Stimulated activated CD8-positive, alpha-beta memory T cell treated with anti-CD3 and anti-CD28 coated beads, Interleukin-2, amount 100 ng/mL, for 1 hour (primary cell): ENCODE results near the gene ZNF132.
"Not testable (repeated sequence)": the region's sequence is repeated elsewhere in the genome, so short reads cannot be mapped to it uniquely, and the experiment has no call there.

ENCODE experiments used
- DNase-seq, 2 donors: peaks; one replicate each; pipeline ENCODE4 v3.0.0-alpha.2; 2020; ENCODE audit warnings: low read depth in 2 of 2

The ZNF132 gene

DNA sequence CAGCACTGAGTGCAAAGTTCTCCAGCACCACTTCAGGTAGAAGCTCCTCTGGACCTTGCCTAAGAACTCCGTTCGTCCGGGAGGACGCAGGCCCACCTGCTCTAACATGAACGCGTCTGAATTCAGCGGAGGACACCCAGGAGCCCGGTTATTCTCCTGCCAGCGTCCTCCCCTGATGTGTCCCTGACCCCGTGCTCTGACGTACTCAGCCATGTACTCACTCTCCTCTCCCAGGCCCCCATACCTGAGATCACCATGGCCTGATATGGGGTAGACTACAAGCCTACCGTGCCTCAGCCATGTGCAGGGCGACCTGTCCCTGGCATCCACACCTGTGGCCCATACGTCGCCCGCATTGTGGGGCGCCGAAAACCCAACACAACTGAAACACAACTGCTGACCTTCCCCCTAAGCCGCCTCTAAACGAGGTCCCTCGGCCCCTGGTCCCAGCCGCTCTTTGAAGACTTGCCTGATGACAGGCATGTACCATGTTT is 32.2 kb downstream of the ZNF132 start:
- no peak for DNase-seq

DNA sequence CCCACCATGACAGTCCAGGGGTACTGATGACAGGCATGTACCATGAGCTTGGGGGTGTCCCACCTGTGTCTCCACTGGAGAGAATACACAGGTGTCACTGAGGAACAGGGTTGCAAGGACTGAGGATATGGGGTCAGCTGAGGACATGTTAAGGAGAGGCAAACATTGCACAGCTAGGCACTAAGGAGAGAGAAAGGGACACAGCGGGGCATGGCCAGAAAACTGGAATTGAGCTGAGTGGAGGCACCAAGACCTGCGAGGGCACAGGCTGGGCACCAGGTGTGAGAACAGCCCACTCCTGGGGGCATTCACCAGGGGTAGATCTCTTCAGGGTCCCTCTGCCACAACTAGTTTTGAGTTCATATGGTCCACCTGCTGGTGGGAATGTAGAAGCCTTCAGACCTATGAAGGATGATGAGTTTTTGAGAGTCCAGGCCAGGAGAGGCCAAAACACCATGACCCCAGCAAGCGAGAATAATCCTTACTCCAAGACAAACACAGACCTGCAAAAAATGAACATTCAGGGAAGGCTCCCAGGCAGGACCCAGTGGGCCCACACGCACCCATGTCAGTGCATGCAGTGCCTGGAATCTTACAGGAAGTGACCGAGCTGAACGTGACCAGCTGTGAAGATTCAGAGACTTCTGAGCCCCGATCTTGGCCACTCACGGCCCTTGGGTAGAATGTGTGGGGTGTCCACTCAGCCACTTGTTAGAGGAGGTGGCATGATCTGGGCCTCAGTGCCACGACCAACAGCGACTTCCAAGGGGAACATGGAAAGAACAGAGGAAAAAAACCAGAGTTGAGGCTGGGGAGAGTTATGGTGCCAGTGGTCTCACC is 32.9 kb downstream of the ZNF132 start:
- no peak for DNase-seq

DNA sequence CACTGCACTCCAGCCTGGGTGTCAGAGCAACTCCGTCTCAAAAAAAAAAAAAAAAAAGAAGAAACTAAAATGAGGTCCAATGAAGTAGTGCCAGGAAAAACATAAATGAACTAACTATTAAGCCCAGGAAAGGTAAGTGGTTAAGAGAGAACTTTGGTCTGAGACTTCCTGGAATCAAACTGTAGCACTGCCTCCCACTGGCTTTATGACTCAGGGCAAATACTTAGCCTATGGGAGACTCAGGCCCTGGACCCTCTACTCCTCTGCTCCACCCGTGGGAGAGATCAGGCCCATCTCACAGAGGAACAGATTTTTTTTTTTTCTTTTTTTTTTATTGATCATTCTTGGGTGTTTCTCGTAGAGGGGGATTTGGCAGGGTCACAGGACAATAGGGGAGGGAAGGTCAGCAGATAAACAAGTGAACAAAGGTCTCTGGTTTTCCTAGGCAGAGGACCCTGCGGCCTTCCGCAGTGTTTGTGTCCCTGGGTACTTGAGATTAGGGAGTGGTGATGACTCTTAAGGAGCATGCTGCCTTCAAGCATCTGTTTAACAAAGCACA is 36.0 kb downstream of the ZNF132 start:
- DNase-seq, result not testable (repeated sequence)

DNA sequence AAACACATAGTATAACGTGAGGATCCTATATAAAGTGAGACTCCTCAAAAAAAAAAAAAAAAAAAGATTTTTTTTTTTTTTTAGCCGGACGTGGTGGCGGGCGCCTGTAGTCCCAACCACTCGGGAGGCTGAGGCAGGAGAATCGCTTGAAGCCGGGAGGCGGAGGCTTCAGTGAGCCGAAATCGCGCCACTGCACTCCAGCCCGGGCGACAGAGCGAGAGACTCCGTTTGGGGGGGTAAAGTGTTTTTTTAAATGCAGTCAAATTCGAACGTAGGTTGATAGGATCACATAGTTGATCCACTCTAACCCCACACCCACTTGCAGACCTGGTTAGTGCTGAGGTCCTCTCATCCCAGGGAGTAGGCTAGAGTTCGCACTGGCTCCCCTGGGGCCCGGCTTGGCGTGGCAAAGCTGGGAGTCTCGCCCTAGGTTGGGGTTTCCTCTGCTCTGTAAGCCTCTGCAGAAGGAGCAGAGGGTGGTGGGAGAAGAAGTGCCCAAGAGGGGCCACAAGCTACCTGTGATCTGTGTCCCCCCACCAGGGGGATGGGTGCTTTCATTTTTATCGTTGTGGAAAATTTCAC is 38.0 kb downstream of the ZNF132 start:
- DNase-seq, result no peak

DNA sequence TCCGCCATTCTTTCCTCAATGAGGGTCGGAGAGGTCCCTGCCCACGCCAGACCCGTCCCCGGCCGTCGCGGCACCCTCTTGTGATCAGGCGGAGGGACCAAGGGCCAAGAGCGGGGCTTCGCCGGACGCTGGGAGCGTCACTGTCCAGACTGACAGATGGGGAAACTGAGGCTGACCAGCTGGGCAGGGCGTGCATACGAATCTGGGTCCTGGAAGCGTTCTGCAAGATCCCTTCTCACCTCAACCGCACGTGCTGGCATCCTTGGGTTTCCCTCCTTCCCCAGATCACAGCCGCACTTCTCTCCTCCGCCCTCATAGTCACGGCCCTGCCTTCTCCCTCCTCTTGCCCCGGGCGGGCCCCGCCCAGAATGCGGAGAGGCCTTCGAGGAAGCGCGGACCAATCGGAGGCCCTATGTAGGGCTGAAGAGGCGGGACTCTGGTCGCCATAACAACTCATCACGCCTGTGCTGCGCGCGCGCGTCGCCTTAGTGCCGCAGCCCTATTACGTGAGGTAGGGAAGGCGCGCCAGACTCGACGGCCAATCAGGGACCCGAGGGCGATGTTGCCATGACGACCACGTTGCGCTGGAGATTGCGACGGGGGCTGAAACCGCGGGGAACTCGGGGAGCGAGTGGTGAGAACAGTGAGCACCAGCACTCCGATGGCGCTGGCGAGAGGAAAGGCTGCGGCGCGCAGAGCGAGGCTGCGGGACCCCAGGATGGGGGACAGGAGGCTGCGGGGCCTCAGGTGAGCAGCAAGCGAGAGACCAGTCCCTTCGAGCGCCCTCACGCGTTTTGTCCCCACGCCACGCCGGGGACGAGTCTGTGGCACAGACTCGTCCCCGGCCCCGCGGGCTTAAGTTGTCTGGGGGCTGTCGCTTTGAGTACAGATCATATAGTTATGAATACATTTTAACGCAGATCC is 38.8 kb downstream of the ZNF132 start:
- DNase-seq, result peak; percentile 98 to 99

DNA sequence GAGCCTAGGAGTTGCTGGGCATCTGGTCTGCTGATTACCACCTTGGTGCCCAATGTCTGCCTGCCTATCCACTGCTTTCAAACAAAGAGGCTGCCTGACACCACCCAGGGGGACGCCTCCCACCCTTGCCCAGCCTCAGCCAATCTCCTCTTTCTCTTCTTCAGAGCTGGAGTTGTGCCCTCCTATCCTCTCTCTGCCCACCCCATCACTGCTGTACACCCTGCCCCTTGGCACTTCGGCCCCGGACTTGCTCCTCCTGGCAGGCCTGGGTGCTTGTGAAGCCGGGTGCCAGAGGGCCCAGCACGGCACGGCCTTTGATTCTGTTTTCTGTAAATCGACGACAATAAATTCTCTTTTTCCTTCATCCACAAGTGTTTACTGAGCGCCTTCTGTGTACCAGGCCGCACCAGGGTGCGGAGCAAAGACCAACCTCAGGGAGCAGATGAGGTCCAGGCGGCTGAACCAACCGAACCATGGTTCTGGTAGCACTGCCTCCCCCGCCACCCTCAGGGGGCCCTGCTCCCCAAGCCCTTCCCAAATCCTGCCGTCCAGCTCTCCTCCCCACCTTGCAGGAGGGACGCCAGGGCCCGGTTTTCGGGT is 39.5 kb downstream of the ZNF132 start:
- no peak for DNase-seq

DNA sequence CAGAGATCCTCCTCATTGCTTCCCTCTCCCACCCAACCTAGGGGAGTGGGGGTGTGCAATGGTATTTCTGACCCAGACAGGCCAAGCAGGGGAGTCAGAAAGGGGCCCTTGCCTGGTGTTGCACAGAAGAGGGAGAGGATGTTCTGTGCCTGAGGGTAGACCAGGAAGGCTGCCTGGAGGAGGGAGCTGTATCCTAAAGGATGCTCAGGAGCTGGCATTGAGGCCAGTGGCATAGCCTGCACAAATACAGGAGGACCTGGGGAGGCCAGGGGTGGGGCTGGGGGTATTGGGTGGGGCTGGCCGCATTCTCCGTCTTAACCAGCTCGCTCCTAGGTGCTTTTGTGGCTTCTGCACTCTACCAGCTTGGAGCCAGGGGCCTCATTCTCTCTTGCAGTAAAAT is 40.0 kb downstream of the ZNF132 start:
- DNase-seq, result no peak

DNA sequence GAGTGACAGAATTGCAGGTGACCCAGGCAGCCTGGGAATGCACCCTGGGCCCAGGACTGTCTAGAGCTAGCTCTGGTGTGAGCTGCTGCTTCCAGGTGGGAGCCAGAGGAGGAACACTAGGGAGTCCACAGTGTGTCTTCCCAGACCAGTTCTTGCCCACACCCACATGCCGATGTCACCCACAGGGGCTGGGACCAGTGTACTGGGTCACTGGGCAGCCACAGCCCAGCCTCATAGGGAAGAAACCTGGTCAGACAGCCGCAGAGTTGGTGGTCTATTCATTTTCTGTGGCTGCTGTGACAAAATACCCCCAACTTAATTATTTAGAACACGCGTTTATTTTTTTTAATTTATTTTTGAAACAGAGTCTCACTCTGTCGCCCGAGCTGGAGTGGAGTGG is 41.4 kb downstream of the ZNF132 start:
- no peak for DNase-seq

DNA sequence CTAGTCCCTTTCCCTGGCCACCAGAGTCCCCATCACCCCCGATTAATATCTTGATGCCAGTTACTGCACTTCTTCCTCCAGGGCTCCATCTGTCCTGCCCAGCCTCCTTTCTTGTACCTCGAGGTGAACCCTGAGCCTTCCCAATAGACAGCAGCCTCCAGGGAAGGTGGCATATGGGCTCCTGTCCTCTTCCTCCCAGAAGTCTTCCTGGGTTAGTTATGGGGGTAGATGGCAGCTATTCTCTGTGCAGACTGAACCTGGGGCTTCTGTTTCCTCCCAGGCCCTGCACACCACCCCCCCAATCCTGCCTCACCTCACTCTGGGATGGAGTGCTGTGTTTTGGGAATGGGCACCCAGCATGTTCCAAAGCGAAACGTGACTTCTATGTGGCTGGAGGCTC is 41.9 kb downstream of the ZNF132 start:
- DNase-seq, result no peak

DNA sequence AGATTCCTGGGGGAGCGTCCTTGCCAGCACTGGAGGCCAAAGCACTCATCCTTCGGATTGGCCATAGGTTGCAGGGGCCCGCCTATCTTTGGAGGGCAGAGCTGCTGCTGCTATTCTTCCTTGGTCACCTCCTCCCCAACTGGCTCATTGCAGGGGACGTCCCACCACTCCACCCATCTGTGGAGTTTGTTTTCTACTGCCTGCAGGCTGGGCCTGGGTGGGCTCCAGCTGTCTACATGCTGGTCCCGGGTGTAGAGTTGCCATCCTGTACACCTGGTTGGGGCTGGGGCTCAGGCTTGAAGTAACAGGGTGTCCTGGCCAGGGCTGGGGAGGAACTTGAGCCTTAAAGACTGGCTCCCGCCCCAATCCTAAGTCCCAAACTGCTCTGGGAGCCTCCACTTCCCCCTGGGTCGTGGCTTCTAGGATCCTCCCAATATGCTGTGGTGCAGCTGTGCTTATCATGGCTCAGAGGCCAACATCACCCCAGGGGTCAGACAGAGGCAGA is 42.4 kb downstream of the ZNF132 start:
- DNase-seq, result no peak

DNA sequence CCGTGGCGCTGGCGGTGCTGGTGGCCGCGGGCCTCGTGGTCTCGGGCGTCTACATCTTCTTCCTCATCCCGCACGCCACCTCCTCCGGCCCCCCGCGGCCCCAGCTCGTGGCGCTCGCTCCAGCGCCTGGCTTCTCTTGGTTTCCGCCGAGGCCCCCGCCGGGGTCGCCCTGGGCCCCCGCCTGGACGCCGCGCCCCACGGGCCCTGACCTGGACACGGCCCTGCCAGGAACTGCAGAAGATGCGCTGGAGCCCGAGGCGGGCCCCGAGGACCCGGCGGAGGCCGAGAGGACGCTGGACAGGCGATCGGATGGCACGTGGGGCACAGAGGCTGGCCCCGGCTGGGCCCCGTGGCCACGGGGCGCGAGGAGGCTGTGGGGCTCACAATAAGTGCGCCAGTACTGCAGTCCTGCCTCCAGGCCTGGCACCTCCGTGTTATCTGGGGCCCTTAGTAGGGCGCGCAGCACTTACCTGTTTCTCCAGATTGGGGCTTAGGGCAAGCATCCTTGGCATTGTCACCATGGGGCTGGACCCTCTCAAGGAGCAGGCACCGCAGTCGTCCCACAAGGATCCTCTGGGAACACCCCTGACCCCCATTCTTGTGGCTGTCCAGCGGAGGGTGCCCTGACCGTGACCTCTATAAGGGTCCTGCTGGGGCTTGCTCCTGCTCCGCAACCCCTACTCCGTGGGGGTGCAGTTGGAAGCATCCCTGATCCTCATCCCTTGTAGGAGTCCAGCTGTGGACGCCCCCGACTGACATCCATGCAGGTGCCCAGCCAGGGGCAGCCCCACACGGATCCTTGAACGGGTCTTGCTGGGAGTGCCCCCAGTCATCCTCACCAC is 43.0 kb downstream of the ZNF132 start:
- no peak for DNase-seq

DNA sequence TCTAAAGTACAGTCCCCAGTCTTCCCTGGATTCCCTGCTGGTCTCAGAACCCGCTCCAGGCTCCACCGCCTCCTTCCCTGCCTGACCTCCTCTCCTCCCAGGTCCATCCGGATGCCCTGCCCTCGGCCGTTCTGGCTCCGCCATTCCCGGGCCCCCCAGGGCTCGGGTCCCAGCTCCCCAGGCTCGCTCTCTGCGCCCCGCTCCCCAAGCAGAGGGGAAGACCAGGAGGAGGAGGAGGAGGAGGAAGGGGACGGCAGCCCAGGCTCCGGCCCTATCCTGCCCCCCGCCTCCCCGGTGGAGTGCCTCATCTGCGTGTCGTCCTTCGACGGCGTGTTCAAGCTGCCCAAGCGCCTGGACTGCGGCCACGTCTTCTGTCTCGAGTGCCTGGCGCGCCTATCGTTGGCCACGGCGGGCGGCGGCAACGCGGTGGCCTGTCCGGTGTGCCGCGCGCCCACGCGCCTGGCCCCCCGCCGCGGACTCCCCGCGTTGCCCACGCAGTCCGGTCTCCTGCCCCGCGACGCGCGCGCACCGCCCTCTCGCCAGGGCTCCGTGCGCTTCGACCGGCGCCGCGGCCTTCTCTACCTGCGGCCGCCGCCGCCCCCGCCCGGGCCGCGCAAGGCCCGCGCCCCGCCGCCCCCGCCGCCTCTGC is 43.9 kb downstream of the ZNF132 start:
- no peak for DNase-seq

DNA sequence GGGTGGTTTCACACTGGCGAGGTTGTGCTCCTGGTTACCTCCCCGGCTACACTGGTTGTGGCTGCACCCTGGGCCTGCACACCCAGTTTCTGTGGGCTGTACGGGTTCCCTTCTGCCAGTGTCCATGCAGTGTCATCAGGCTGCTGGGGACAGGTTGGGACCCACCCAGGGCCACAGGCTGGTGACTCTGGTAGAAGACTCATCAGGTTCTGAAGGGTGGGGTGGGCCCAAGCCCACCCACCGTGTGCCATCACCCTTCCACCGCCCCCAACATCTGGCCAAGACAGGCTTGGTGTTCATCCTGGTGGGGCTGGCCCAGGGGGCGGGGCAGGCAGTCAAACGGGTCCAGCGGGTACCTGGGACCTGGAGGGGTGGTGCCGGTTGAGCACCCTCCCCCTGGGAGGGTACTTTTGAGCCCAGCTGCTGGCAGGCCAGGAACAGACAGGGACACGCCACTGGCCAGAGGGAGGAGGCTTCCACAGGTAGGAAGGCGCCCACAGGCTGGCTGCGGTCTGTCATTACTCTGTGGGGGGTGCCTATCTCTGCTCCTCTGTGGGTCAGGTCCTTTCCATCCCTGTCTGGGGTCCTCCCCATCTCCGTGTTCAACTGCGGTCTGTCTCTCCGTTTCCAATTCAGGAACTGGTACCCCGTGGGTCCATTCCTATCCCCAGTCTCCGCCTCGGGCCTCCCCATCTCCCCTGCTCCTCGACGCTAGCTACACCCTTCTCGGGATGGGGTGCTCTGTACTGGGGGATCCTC is 44.6 kb downstream of the ZNF132 start, which contains the start of gene RNF225:
RNF225 (plus strand) TSS at position 437 of the 759 bp plus-strand sequence. CDS start 434 bp downstream, outside the sequence.
- DNase-seq, result no peak

DNA sequence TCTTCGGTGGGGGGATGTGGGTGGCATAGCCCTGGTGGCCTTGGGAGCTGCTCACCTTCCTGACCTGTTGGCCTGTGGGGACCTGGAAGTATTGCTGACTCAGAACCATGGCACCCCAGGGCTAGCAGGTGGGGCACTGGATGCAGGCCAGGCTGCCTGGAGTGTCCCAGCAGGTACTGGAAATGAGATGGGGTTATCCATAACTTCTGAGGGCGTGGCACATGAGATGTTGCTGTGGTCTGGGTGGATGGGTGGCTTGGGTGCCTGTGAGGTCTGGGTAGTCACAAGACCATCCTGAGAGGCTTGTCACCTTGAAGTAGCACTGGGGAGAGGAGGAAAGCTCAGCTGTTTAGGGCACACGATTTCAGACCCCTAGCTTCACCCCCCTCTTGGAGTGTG is 45.1 kb downstream of the ZNF132 start:
- no peak for DNase-seq

DNA sequence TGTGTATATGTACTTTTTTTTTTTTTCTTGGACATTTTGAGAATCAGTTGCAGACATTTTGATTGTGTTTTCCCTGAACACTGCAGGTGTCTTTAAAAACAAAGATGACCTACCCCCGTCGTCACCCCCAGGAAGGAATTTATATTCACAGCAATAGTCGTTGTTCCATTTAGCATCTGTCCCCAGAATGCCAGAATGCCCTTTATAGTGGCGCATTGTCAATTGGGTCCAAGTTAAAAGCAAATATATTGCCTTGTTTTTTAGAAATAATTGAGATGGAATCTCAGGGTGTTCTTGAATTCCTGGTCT is 46.3 kb downstream of the ZNF132 start:
- DNase-seq, result no peak

DNA sequence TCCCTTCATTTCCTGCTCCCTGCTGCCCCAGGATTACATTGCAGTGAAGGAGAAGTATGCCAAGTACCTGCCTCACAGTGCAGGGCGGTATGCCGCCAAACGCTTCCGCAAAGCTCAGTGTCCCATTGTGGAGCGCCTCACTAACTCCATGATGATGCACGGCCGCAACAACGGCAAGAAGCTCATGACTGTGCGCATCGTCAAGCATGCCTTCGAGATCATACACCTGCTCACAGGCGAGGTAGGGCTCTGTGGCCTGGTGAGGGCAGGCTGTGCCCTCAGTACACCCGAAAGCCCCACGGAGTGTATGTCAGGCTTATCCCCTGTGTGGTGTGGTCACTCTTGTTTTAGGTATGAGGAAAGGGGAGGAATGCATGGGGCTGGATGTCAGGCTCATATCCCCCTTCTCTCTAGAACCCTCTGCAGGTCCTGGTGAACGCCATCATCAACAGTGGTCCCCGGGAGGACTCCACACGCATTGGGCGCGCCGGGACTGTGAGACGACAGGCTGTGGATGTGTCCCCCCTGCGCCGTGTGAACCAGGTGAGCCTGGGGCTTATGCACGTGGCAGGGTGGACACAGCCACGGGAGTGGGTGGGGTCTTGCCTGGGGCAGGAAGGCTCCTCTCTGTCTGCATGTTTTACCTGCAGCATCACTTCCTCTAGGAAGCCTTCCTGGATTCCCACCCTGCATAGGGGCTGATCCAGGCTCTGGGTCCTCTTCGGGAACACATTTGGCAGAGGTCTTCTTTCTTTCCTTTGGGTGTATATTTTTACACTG is 46.8 kb downstream of the ZNF132 start:
- no peak for DNase-seq

DNA sequence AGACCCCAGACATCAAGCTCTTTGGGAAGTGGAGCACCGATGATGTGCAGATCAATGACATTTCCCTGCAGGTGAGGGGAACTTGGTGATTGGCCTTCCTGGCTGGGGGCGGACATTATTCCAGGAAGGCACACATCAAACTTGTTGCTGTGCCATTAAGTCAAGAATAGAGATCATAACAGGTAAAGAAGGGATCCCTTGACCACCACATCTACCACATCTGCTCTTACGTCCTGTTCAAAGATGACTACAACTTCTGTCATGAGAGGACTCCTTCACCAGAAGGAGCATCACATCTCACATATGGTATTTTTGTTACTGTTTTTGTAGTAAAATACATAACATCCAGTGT is 51.8 kb downstream of the ZNF132 start:
- DNase-seq, result no peak

DNA sequence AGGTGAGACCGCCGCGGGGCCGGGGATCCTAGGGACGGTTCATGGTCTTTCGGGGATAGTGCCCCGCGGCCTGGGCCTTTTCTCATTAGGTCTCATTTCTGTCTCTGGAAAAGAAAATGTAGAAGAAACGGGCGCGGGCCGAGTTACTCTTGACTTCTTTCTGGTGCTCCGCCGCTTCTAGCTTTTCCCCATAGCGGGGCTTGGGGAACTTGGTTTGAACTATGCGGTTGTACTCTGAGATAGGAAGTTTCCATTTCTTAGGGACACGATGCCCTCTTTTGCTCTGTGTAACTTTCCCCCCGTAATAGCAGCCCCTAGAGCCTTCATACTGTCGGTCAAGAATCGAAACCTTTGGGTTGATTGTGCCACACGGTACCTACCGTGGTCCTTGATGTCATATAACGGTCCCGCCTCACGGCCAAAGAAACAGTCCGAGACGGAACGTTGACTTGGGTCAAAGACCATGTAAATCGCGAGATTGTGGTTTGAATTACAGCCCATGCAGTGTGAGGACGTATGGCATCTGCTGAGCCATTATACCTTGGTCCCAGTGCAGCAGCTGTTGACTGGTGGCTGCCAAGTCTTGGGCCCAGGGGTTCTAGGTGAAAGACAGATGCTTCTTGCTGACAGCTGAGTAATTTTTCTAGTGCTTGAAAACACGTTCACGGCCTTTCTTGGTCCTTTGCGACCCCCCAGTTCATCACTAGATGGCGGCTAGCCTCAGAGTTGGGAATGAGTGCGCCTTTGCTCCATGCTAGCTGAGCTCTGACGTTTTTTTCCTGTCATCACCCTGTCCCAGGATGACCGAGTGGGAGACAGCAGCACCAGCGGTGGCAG is 52.4 kb downstream of the ZNF132 start:
- DNase-seq, result no peak
